Lower lobe of right lung (tissue), 2 donors: ENCODE measurements around the gene PARVB. TPM values are rescaled to one million over a fixed set of nuclear protein-coding genes. Genes with fewer than 3 reads are reported as not detected.

Experiments
- ATAC-seq, 2 donors: fragments of 200-7000 bp; cut with Tn5 transposase; one replicate each; pipeline ENCODE4 v1.9.1; 2020 to 2022; ENCODE audit warnings: mild to moderate bottlenecking in 2 of 2, moderate library complexity in 2 of 2
- DNase-seq: peaks from one replicate; pipeline ENCODE4 v3.0.0-alpha.2; 2020
- H3K27ac ChIP-seq: fragments of 200-600 bp; one replicate; pipeline ENCODE4 v1.8.0; 2022
- H3K27me3 ChIP-seq: fragments of 200-600 bp; one replicate; pipeline ENCODE4 v1.8.0; 2022; ENCODE audit warnings: low read depth
- H3K36me3 ChIP-seq: fragments of 200-600 bp; one replicate; pipeline ENCODE4 v1.8.0; 2022; ENCODE audit warnings: mild to moderate bottlenecking
- H3K4me1 ChIP-seq: fragments of 200-600 bp; one replicate; pipeline ENCODE4 v1.8.0; 2022
- H3K4me3 ChIP-seq: fragments of 200-600 bp; one replicate; pipeline ENCODE4 v1.8.0; 2022; ENCODE audit warnings: mild to moderate bottlenecking
- H3K9me3 ChIP-seq: fragments of 200-600 bp; one replicate; pipeline ENCODE4 v1.8.0; 2022
- CTCF ChIP-seq: fragments of 200-600 bp; IDR thresholded peaks from one replicate; pipeline ENCODE4 v1.8.0; 2022; ENCODE audit warnings: antibody characterized with exemption, mild to moderate bottlenecking
- intact Hi-C: fragments of 100-400 bp; cut with DNase I; formaldehyde crosslinking; loops from one replicate; pipeline ENCODE4 v1.11.0; 2022
- total RNA-seq: library from RNA; stranded (reverse); fragmentation: NEBNext Ultra II Directional; extraction: Animal tissue kit (Norgen Biotek cat#: 25700); gene quantifications from one replicate; pipeline ENCODE4 v1.2.1, GENCODE V29; 2021
- donor health status: DM: no; HTN: yes; CAD: no; lungs with severe emphysema.

The PARVB gene
- total RNA-seq, 1 donor from 2014 or later: 44.7 TPM

- Histone ChIP-seq H3K36me3 (peaks cover 95% of the 10 kb centered on the region), H3K27me3 (no peaks in the 10 kb centered on the region), H3K9me3 (no peaks in the 10 kb centered on the region), H3K27ac (no peak overlapping the region), H3K4me1 (peaks cover 19% of the 10 kb centered on the region), H3K4me3 (no peak overlapping the region)
- TF ChIP-seq CTCF: no peak
- ATAC-seq (no peak), DNase-seq (peak; percentile 30)
- intact Hi-C loops: no loop called here
Observed at GRCh38 chr22:43994416-43994815, 29.7 kb upstream of the PARVB start.

DNA sequence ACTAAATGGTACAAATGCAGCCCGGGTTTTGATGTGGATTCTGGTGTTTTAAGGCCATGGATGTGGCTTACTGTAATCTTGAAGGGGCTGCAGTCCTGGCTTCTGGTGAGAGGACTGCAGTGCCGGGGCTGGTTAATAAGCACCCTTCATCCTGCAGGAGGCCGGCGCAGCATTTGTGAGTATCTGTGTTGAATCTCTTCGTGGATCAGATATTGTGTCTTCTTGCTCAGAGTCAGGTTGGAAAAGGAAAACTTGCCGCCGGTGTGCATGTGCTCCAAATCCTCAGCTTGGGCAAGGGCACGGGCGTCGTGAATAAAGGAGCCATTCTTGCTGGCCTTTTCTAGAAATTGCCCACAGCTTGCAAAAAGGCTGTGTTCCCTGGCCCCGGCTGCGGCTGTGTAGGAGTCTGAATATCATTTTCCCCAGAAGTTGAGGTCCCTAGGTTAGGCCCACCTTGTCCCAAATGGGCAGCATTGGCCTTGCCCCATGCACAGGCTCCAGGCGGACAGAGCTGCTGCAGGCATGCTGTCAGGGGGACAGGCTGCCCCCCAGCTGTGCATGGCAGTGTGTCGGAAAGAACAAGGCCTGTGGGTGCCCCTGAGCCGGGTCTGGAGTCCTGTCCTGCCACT, 28.9 kb upstream of the PARVB start:
- peak; percentile 38 for DNase-seq
- Histone ChIP-seq H3K27ac (peak overlapping the region; percentile 64), H3K4me3 (peak overlapping the region; percentile 44)

DNA sequence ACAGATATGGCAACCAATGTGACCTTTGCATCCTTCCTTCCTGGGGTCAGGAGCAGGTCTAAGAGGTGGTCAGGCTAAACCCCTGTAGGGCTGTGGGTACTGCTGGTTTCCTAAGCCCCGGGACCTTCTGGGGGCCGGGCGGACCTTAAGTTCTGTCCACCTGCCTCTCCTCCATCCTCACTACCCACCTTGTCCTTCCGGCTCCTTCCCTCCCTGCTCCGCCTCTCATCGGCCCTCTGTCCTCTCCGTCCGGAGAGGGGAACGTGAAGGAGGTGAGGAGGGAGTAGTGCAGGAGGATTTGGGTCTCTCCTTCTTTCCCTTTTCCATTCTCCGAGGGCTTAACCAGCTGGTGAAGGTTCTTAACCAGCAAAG, 28.3 kb upstream of the PARVB start:
- peak overlapping the region; percentile 64 for H3K27ac ChIP-seq
- no peak for DNase-seq
- TF ChIP-seq CTCF: no peak
- intact Hi-C loops: no loop called here
- H3K27me3 ChIP-seq: no peaks in the 10 kb centered on the region
- peak overlapping the region; percentile 44 for H3K4me3 ChIP-seq
- no peak for ATAC-seq
- peaks cover 82% of the 10 kb centered on the region for H3K36me3 ChIP-seq
- H3K4me1 ChIP-seq: peaks cover 19% of the 10 kb centered on the region
- H3K9me3 ChIP-seq: no peaks in the 10 kb centered on the region

More for the DNA sequence above, 28.9 kb upstream of the PARVB start:
- TF ChIP-seq CTCF: no peak
- ATAC-seq: no peak
- peaks cover 88% of the 10 kb centered on the region for H3K36me3 ChIP-seq
- no peaks in the 10 kb centered on the region for H3K27me3 ChIP-seq
- peaks cover 19% of the 10 kb centered on the region for H3K4me1 ChIP-seq
- no peaks in the 10 kb centered on the region for H3K9me3 ChIP-seq
- intact Hi-C loops: no loop called here

GRCh38 chr22:43996170-43996980, 27.7 kb upstream of the PARVB start:
- no peaks in the 10 kb centered on the region for H3K27me3 ChIP-seq
- intact Hi-C loops: no loop called here
- peak overlapping the region; percentile 44 for H3K4me3 ChIP-seq
- TF ChIP-seq CTCF: no peak
- peaks cover 76% of the 10 kb centered on the region for H3K36me3 ChIP-seq
- ATAC-seq (peak; percentile 71 to 75), DNase-seq (peak; percentile 83)
- no peaks in the 10 kb centered on the region for H3K9me3 ChIP-seq
- H3K4me1 ChIP-seq: peaks cover 19% of the 10 kb centered on the region
- H3K27ac ChIP-seq: peak overlapping the region; percentile 64

DNA sequence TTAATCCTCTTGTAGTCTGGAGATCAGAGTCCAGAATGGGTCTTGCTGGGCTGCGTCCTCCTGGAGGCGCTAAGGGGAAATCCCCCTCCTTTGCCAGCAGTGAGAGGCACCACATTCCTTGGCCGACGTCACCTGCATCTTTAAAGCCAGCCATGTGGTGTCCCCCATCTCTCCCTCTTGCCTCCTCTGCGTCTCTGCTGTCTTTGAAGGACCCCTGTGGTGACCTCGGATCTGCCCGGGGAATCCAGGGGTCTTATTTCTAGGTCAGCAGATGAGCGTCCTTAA, 27.2 kb upstream of the PARVB start:
- Histone ChIP-seq H3K27ac (no peak overlapping the region), H3K27me3 (no peaks in the 10 kb centered on the region), H3K36me3 (peaks cover 70% of the 10 kb centered on the region), H3K4me3 (no peak overlapping the region), H3K9me3 (no peaks in the 10 kb centered on the region), H3K4me1 (peaks cover 19% of the 10 kb centered on the region)
- TF ChIP-seq CTCF: no peak
- ATAC-seq (no peak), DNase-seq (peak; percentile 24)
- intact Hi-C loops: no loop called here
